Endodermal cell (in vitro differentiated cells): ENCODE results near the gene HMGCLL1. TPM values are rescaled to one million over a fixed set of nuclear protein-coding genes. Genes with fewer than 3 reads are reported as not detected.

ENCODE experiments used
- DNase-seq: peaks from one replicate; pipeline ENCODE4 v3.0.0-alpha.2; 2017
- H3K27ac ChIP-seq: 2 replicates; pipeline ENCODE4 v1.5.1; 2013; ENCODE audit warnings: mild to moderate bottlenecking, low read depth, low read length, moderate library complexity
- H3K27me3 ChIP-seq: 2 replicates; pipeline ENCODE4 v1.6.1; 2013; ENCODE audit warnings: mild to moderate bottlenecking, low read length, moderate library complexity; ENCODE audit not compliant: insufficient read depth, control insufficient read depth, poor library complexity, severe bottlenecking
- H3K36me3 ChIP-seq: 2 replicates; pipeline ENCODE4 v1.7.0; 2013; ENCODE audit warnings: mild to moderate bottlenecking, low read length, moderate library complexity; ENCODE audit not compliant: control insufficient read depth, insufficient read depth
- H3K4me1 ChIP-seq: one replicate; pipeline ENCODE4 v1.7.0; 2013; ENCODE audit warnings: low read length; ENCODE audit not compliant: control insufficient read depth, insufficient read depth
- H3K4me3 ChIP-seq: 2 replicates; pipeline ENCODE4 v1.5.1; 2013; ENCODE audit warnings: mild to moderate bottlenecking, low read length, moderate library complexity
- H3K9ac ChIP-seq: 2 replicates; pipeline ENCODE4 v1.6.1; 2013; ENCODE audit warnings: mild to moderate bottlenecking, low read length, moderate library complexity; ENCODE audit not compliant: poor library complexity, severe bottlenecking; ENCODE audit errors: extremely low read depth
- H3K9me3 ChIP-seq: 2 replicates; pipeline ENCODE4 v1.6.1; 2013; ENCODE audit warnings: mild to moderate bottlenecking, low read length, moderate library complexity; ENCODE audit not compliant: control insufficient read depth
- H3K27ac Mint-ChIP-seq: 2 replicates; pipeline ENCODE4 v1.8.0; 2020; ENCODE audit warnings: mixed read lengths
- H3K27me3 Mint-ChIP-seq: 2 replicates; pipeline ENCODE4 v1.8.0; 2021; ENCODE audit warnings: mild to moderate bottlenecking, mixed read lengths; ENCODE audit not compliant: insufficient read depth
- H3K36me3 Mint-ChIP-seq: 2 replicates; pipeline ENCODE4 v1.8.0; 2020; ENCODE audit warnings: low read depth, mixed read lengths
- H3K4me1 Mint-ChIP-seq: 2 replicates; pipeline ENCODE4 v1.8.0; 2020; ENCODE audit warnings: mixed read lengths
- H3K4me3 Mint-ChIP-seq: 2 replicates; pipeline ENCODE4 v1.8.0; 2020; ENCODE audit warnings: mild to moderate bottlenecking, moderate library complexity, mixed read lengths
- H3K9me3 Mint-ChIP-seq: 2 replicates; pipeline ENCODE4 v1.8.0; 2020; ENCODE audit warnings: mild to moderate bottlenecking, mixed read lengths
- WGBS, 2 experiments: methylation state at CpG; one replicate each; pipeline versions ENCODE4 v1.1.5 to v1.1.7; 2013; ENCODE audit warnings: missing lambda C conversion rate in 2 of 2, mixed read lengths in 1 of 2; ENCODE audit not compliant: insufficient coverage in 1 of 2, insufficient read length in 1 of 2; 5-methylcytosine and 5-hydroxymethylcytosine counted together
- total RNA-seq, 2 donors: library from RNA; stranded (reverse); fragmentation: NEBNext Ultra II Directional in 1 of 2; extraction: Animal tissue kit (Norgen Biotek cat#: 25700) in 1 of 2; gene quantifications; 2 replicates in 1 of 2; 3 replicates in 1 of 2; pipeline ENCODE4 v1.2.1, GENCODE V29; 2021
- TF ChIP-seq, protein P1 (sequence below): fragments of 200-600 bp; sonication (generic); conservative IDR thresholded peaks from 2 replicates; pipeline ENCODE4 v1.5.0; 2021; ENCODE audit warnings: antibody characterized with exemption, mild to moderate bottlenecking

The HMGCLL1 gene
- total RNA-seq, 2 donors from 2014 or later, result 0.20 to 0.60 TPM

DNA sequence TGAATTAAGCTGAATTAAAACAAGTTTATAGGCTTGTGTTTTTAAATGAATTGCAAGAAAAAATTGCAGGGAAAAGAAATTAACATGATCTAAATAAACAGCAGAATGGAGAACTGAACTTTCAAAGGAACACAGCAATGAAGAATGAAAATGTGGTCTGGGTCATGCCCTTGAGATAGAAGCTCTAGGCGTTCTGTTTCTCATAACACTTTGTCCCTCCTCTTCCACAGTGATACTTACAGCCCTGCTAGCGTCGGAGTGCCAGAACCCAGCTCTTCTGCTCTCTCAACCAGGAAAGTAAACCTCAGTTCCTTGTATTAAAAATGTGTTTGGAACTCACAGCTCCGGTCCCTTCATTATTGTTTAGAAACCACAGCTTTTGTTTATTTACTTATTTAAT, 11.4 kb downstream of the HMGCLL1 start:
- Mint-ChIP-seq H3K9me3 (no peaks in the 10 kb centered on the region), H3K27ac (no peak overlapping the region), H3K4me1 (no peaks in the 10 kb centered on the region), H3K27me3 (no peaks in the 10 kb centered on the region), H3K4me3 (no peak overlapping the region), H3K36me3 (no peaks in the 10 kb centered on the region)
- H3K27ac ChIP-seq, result no peak overlapping the region
- H3K36me3 ChIP-seq, result no peaks in the 10 kb centered on the region
- H3K9me3 ChIP-seq, result no peaks in the 10 kb centered on the region
- TF ChIP-seq, protein P1, sequence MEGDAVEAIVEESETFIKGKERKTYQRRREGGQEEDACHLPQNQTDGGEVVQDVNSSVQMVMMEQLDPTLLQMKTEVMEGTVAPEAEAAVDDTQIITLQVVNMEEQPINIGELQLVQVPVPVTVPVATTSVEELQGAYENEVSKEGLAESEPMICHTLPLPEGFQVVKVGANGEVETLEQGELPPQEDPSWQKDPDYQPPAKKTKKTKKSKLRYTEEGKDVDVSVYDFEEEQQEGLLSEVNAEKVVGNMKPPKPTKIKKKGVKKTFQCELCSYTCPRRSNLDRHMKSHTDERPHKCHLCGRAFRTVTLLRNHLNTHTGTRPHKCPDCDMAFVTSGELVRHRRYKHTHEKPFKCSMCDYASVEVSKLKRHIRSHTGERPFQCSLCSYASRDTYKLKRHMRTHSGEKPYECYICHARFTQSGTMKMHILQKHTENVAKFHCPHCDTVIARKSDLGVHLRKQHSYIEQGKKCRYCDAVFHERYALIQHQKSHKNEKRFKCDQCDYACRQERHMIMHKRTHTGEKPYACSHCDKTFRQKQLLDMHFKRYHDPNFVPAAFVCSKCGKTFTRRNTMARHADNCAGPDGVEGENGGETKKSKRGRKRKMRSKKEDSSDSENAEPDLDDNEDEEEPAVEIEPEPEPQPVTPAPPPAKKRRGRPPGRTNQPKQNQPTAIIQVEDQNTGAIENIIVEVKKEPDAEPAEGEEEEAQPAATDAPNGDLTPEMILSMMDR, result no peak
- no peak for DNase-seq
- WGBS, 2 experiments, result 91% methylated on average over 4 of the region's 4 CpGs; no CpG with 5 or more reads in 1 of the 2 experiments
- H3K9ac ChIP-seq, result no peak overlapping the region
- no peaks in the 10 kb centered on the region for H3K27me3 ChIP-seq
- H3K4me1 ChIP-seq, result no peaks in the 10 kb centered on the region
- no peak overlapping the region for H3K4me3 ChIP-seq

DNA sequence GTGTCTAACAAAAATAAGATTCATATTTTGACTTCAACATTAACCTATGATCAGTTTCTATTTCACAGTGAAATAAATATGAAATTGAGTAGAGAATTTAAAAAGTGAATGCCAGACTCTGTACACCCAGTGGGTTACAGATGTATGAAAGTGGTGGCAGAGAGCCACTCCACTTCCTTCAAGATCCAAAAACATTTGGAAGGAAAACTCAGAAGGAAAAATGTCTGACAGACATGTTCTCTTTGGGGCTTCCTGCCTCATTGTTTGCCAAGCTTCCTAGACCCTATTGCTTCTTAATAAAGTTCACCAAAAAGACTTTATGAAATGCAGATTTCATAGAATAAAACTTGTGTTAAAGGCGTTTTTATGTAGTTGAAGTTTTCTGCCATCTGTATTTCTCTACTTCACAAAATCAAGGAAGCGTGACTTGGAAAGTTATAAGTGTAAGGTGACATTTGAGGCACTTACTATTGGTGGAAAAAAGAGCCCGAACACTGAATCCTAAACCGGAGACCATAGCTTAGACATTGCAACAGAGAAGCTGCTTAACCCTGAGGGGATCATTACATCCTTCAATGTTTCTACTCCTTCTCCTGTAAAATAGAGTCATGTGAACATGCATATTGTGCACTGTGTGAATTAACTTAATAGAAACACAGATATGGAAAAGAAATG, 12.8 kb downstream of the HMGCLL1 start:
- 96% methylated on average over 4 of the region's 4 CpGs; no CpG with 5 or more reads in 1 of the 2 experiments for WGBS, 2 experiments
- H3K27me3 Mint-ChIP-seq, result no peaks in the 10 kb centered on the region
- Histone ChIP-seq H3K27ac (no peak overlapping the region), H3K4me3 (no peak overlapping the region), H3K9me3 (no peaks in the 10 kb centered on the region), H3K4me1 (no peaks in the 10 kb centered on the region), H3K9ac (no peak overlapping the region), H3K36me3 (no peaks in the 10 kb centered on the region), H3K27me3 (no peaks in the 10 kb centered on the region)
- no peaks in the 10 kb centered on the region for H3K9me3 Mint-ChIP-seq
- DNase-seq, result no peak
- no peaks in the 10 kb centered on the region for H3K4me1 Mint-ChIP-seq
- H3K36me3 Mint-ChIP-seq, result no peaks in the 10 kb centered on the region
- TF ChIP-seq, protein P1, result no peak
- no peak overlapping the region for H3K4me3 Mint-ChIP-seq
- no peak overlapping the region for H3K27ac Mint-ChIP-seq

DNA sequence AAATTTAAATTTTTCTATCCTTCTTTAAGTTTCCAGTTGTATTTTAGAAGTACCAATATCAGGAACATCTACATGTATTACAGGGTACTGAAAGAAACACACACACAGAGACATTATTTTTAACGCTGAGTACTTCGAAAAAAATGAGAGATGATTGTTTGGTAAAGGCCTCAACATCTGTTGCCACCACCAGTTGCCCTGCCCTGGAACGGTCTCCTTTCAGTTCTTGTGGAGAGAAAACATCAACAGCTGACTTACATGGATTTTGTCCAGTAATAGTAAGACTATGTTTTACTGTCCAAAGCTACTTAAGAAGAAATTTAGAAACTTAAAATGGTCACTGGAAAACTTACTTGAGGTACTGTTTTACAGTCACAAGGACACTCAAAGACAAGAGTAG, 16.7 kb downstream of the HMGCLL1 start:
- Histone ChIP-seq H3K36me3 (no peaks in the 10 kb centered on the region), H3K9me3 (no peaks in the 10 kb centered on the region), H3K4me3 (no peak overlapping the region), H3K27ac (no peak overlapping the region), H3K4me1 (no peaks in the 10 kb centered on the region), H3K27me3 (no peaks in the 10 kb centered on the region), H3K9ac (no peak overlapping the region)
- Mint-ChIP-seq H3K27ac (no peak overlapping the region), H3K4me1 (no peaks in the 10 kb centered on the region), H3K9me3 (no peaks in the 10 kb centered on the region), H3K4me3 (no peak overlapping the region), H3K27me3 (no peaks in the 10 kb centered on the region), H3K36me3 (no peaks in the 10 kb centered on the region)
- TF ChIP-seq, protein P1, result no peak
- 88 to 97% methylated on average over 1 to 3 of the region's 3 CpGs for WGBS, 2 experiments
- DNase-seq, result no peak
